ENCODE results near the gene PCSK4. TPM values are rescaled to one million over a fixed set of nuclear protein-coding genes. Genes with fewer than 3 reads are reported as not detected.

The PCSK4 gene
- total RNA-seq, 6 donors from 2014 or later, result 2.7 to 47.1 (median 6.8) TPM

DNA sequence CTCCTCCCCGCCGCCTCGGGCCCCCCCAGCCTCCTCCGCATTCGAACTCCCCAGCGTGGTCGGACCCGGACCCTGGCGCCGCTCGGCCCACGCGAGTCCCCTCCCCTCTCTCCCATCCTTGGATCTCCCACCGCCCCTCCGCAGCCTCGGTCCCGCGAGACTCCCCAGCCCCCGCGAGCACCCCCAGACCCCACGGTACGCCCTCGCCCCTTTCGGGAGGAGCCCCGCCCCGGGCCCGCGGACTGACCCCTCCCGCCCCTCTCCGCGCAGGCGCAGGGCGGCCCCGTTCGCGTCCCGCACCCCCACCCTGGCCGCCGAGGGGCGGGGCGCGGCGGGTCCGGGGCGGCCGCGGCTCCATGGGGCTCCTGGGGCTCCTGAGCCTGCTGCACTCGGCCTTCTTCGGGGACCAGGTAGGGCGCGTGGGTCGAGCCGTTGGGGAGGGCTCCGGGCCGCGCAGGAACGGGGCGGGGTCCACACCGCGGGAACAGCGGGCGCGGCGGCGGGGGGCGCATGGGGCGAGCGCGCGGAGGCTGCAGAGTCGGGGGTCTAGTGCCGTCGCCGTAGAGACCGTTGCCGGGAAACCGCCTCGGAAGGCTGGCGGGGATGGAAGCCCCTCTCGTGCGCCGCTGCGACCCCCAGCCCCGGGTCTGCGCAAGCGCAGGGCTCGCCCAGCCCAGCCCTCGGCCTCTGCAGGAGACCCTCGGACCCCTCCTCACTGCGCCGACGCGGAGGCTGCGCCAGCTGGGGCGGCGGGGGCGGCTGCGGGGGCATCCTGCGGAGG lies 44.0 kb downstream of the PCSK4 start:
- peak in 1 of 2 donors; percentile 34 for ATAC-seq (ENCODE audit: low FRiP score in 2 of 2)
- Histone ChIP-seq H3K36me3 (peaks cover 7 to 20% (median 15%) of the 10 kb centered on the region in 4 donors), H3K4me1 (peaks cover 22 to 36% (median 26%) of the 10 kb centered on the region in 4 donors), H3K9me3 (no peaks in the 10 kb centered on the region), H3K27me3 (peaks cover 3 to 53% (median 38%) of the 10 kb centered on the region in 4 donors), H3K4me3 (peak overlapping the region in 3 of 4 donors; percentile 36 to 50 (median 45)), H3K27ac (no peak overlapping the region)
- TF ChIP-seq POLR2A (IDR thresholded peaks at IDR 0.05), result no peak
- no peak for TF ChIP-seq POLR2AphosphoS5 (IDR thresholded peaks at IDR 0.05)
- TF ChIP-seq, protein P1, sequence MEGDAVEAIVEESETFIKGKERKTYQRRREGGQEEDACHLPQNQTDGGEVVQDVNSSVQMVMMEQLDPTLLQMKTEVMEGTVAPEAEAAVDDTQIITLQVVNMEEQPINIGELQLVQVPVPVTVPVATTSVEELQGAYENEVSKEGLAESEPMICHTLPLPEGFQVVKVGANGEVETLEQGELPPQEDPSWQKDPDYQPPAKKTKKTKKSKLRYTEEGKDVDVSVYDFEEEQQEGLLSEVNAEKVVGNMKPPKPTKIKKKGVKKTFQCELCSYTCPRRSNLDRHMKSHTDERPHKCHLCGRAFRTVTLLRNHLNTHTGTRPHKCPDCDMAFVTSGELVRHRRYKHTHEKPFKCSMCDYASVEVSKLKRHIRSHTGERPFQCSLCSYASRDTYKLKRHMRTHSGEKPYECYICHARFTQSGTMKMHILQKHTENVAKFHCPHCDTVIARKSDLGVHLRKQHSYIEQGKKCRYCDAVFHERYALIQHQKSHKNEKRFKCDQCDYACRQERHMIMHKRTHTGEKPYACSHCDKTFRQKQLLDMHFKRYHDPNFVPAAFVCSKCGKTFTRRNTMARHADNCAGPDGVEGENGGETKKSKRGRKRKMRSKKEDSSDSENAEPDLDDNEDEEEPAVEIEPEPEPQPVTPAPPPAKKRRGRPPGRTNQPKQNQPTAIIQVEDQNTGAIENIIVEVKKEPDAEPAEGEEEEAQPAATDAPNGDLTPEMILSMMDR (IDR thresholded peaks at IDR 0.05), result no peak
- no peak for TF ChIP-seq EP300 (IDR thresholded peaks at IDR 0.05)
- 8% methylated on average over 27 of the region's 99 CpGs; no CpG with 5 or more reads in 1 of the 2 donors for WGBS, 2 donors
- peak in 1 of 2 donors; percentile 87 for DNase-seq

DNA sequence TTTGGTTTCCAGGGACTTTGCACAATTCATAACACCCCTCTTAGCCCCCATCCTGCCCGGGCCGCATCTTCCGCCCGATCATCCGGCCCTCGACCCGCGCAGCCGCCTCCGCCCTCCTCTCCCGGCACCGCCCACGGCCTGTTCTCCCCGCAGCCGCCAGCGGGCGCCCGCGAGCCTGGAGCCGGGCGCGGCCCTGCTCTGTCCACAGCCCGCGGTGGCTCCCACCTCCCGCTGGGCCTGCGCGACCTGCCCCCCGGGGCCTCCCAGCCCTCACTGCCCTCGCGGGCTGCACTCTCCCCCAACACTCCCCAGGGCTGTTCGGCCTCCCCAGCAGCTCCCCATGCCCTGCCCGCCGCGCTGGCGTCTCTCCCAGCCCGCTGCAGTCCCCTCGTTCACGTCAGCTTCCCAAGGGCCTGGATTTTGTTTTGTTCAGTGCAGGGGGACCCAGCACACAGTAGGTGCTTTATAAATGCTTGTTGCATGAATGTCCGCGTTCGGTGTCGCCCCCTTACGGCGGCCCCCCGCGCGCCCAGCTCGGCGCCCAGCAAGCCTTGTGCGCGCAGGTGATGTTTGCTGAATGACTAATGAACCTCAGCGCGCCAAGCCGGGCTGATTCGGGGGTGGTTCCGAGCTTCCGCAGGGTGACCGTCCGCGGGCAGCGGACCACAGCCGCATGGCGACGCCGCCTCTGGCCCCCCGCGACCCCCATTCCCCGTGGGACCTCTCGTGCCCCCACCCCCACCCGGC lies 44.8 kb downstream of the PCSK4 start:
- Histone ChIP-seq H3K4me1 (peaks cover 22 to 43% (median 28%) of the 10 kb centered on the region in 4 donors), H3K4me3 (peak overlapping the region in 3 of 4 donors; percentile 36 to 50 (median 45)), H3K36me3 (peaks cover 15 to 27% (median 23%) of the 10 kb centered on the region in 4 donors), H3K27me3 (peaks cover under 1 to 45% (median 32%) of the 10 kb centered on the region in 4 donors), H3K9me3 (no peaks in the 10 kb centered on the region), H3K27ac (peak overlapping the region in 2 of 4 donors; percentile 28 to 31)
- peak; percentile 74 to 96 for DNase-seq
- TF ChIP-seq, protein P1 (IDR thresholded peaks at IDR 0.05), result peak; percentile 93 to 97 (median 95)
- no peak for TF ChIP-seq POLR2AphosphoS5 (IDR thresholded peaks at IDR 0.05)
- ATAC-seq (ENCODE audit: low FRiP score in 2 of 2), result peak; percentile 90 to 95
- 3 to 4% methylated on average over 32 to 34 of the region's 70 CpGs for WGBS, 2 donors

DNA sequence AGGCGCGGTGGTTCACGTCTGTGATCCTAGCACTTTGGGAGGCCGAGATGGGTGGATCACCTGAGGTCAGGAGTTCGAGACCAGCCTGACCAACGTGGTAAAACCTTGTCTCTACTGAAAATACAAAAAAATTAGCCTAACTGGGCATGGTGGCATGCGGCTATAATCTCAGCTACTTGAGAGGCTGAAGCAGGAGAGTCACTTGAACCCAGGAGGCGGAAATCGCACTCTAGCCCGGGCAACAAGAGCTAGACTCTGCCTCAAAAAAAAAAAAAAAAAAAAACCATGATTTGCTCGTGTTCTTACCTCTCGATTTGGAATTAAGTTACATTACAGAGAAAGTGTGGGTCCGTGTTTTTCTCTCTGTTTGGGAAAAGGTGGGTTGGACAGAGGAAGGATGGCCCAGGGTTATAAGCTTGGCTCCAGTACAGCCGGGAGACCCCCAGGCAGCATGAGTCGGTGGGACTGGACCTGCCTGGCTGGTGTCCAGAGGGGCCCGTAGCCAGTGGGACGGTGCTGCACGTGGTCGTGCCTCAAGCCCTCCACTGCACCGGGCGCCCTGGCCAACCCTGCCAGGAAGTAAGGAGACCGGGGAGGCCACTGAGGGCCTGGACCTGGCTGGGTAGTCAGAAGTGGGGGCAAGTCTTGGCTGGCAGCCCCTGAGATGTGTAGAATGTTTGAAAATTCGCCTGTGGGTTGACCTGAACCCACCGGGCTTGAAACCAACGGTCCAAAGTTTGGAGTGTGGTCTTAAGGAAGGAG lies 48.3 kb downstream of the PCSK4 start:
- WGBS, 2 donors, result 87 to 88% methylated on average over 23 to 25 of the region's 25 CpGs
- Histone ChIP-seq H3K27me3 (peaks cover 0 to 17% (median 13%) of the 10 kb centered on the region in 4 donors), H3K36me3 (peaks cover 21 to 37% (median 30%) of the 10 kb centered on the region in 4 donors), H3K27ac (no peak overlapping the region), H3K9me3 (no peaks in the 10 kb centered on the region), H3K4me1 (peaks cover 37 to 53% (median 45%) of the 10 kb centered on the region in 4 donors), H3K4me3 (no peak overlapping the region)
- DNase-seq, result peak in 1 of 2 donors; percentile 64
- no peak for TF ChIP-seq POLR2AphosphoS5 (IDR thresholded peaks at IDR 0.05)
- TF ChIP-seq EP300 (IDR thresholded peaks at IDR 0.05), result no peak
- TF ChIP-seq, protein P1 (IDR thresholded peaks at IDR 0.05), result no peak
- no peak for TF ChIP-seq POLR2A (IDR thresholded peaks at IDR 0.05)
- ATAC-seq (ENCODE audit: low FRiP score in 2 of 2), result no peak

DNA sequence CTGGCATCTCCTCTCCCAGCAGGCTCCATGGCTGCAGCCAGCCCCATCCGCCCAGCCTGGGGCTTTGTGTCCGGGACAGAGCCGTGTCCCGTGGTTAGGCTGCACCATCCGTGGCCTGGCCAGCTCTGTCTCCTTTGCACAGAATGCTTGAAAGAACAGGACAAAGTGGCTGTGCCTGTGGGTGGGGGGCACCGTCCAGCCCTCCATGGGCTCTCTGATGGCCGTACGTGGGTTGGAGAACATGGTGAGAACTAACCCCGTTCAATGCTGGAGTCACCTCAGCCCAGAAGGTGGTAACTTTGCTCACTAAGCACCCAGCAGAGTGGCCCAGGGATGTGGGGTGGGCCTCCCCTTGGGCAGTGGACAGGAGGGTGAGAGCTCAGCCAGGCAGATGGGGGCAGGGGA lies 49.1 kb downstream of the PCSK4 start:
- DNase-seq, result peak in 1 of 2 donors; percentile 55
- Histone ChIP-seq H3K27me3 (peaks cover 0 to 9% (median 4%) of the 10 kb centered on the region in 4 donors), H3K4me1 (peaks cover 29 to 44% (median 37%) of the 10 kb centered on the region in 4 donors), H3K27ac (no peak overlapping the region), H3K9me3 (no peaks in the 10 kb centered on the region), H3K4me3 (no peak overlapping the region), H3K36me3 (peaks cover 21 to 37% (median 30%) of the 10 kb centered on the region in 4 donors)
- WGBS, 2 donors, result 89% methylated on average over 9 of the region's 9 CpGs
- TF ChIP-seq, protein P1 (IDR thresholded peaks at IDR 0.05), result no peak
- TF ChIP-seq POLR2A (IDR thresholded peaks at IDR 0.05) (no peak), EP300 (IDR thresholded peaks at IDR 0.05) (no peak), POLR2AphosphoS5 (IDR thresholded peaks at IDR 0.05) (no peak)
- ATAC-seq (ENCODE audit: low FRiP score in 2 of 2), result no peak

Measured in upper lobe of left lung (tissue), 6 donors.